Inflammatory macrophage treated with lipopolysaccharide for 1 hour (primary cell): ENCODE results near the gene GOLGA8A.
"Not testable (repeated sequence)": the region's sequence is repeated elsewhere in the genome, so short reads cannot be mapped to it uniquely, and the experiment has no call there.

Experiments used
- DNase-seq, 2 donors: peaks; one replicate each; pipeline ENCODE4 v3.0.0-alpha.2; 2020 to 2022

GOLGA8A gene

GRCh38 chr15:34437687-34438086, at the start of gene GOLGA8A:
Gene GOLGA8A, minus strand, starts transcription at chr15:34437808. Its CDS starts 48,117 bp downstream, at chr15:34389691.
- peak; percentile 15 to 37 for DNase-seq

GRCh38 chr15:34483644-34484043, 46.0 kb upstream of the GOLGA8A start:
- no peak for DNase-seq

GRCh38 chr15:34481370-34481769, 43.8 kb upstream of the GOLGA8A start:
- DNase-seq, result no peak

GRCh38 chr15:34473840-34474239, 36.2 kb upstream of the GOLGA8A start:
- DNase-seq, result no peak

GRCh38 chr15:34472947-34473346, 35.3 kb upstream of the GOLGA8A start:
- no peak for DNase-seq

GRCh38 chr15:34470892-34471291, 33.3 kb upstream of the GOLGA8A start:
- no peak for DNase-seq

- no peak for DNase-seq
These were observed 32.5 kb upstream of the GOLGA8A start for GRCh38 chr15:34470091-34470490.

GRCh38 chr15:34461730-34462129, 24.1 kb upstream of the GOLGA8A start:
- DNase-seq, result no peak

GRCh38 chr15:34460451-34460850, 22.8 kb upstream of the GOLGA8A start:
- no peak for DNase-seq

- no peak for DNase-seq
These were observed 19.1 kb upstream of the GOLGA8A start for GRCh38 chr15:34456658-34457057.

GRCh38 chr15:34442891-34443290, 5.3 kb upstream of the GOLGA8A start:
- DNase-seq, result no peak

- DNase-seq, result no peak
These were observed 2.3 kb upstream of the GOLGA8A start for GRCh38 chr15:34439878-34440277.

- no peak for DNase-seq
These were observed 609 bp downstream of the GOLGA8A start for GRCh38 chr15:34436956-34437442.

GRCh38 chr15:34436126-34436955, 1.3 kb downstream of the GOLGA8A start:
- DNase-seq, result peak in 1 of 2 donors; percentile 2

GRCh38 chr15:34435658-34436057, 1.9 kb downstream of the GOLGA8A start:
- no peak for DNase-seq

GRCh38 chr15:34434627-34435305, 2.8 kb downstream of the GOLGA8A start:
- DNase-seq, result no peak

GRCh38 chr15:34433956-34434626, 3.5 kb downstream of the GOLGA8A start:
- not testable (repeated sequence) for DNase-seq

GRCh38 chr15:34430642-34431041, 7.0 kb downstream of the GOLGA8A start:
- not testable (repeated sequence) for DNase-seq

- not testable (repeated sequence) for DNase-seq
These were observed 14.1 kb downstream of the GOLGA8A start for GRCh38 chr15:34423425-34424090.

GRCh38 chr15:34420953-34421352, 16.7 kb downstream of the GOLGA8A start:
- not testable (repeated sequence) for DNase-seq

- not testable (repeated sequence) for DNase-seq
These were observed 19.2 kb downstream of the GOLGA8A start for GRCh38 chr15:34418435-34418834.

- not testable (repeated sequence) for DNase-seq
These were observed 28.1 kb downstream of the GOLGA8A start for GRCh38 chr15:34409511-34409910.

- not testable (repeated sequence) for DNase-seq
These were observed 28.6 kb downstream of the GOLGA8A start for GRCh38 chr15:34408973-34409372.
